GM18520 (cell line): ENCODE data around the gene DIS3L2.

Experiments used
- ATAC-seq: cut with Tn5 transposase; IDR thresholded peaks from one replicate; pipeline ENCODE4 v1.9.1; 2021; ENCODE audit not compliant: unreplicated experiment

The DIS3L2 gene

GRCh38 chr2:232225895-232226294 is 264.4 kb downstream of the DIS3L2 start:
- no peak for ATAC-seq

- no peak for ATAC-seq
These were observed 266.8 kb downstream of the DIS3L2 start for GRCh38 chr2:232228332-232228731.

- ATAC-seq, result no peak
These were observed 267.7 kb downstream of the DIS3L2 start for GRCh38 chr2:232228971-232229894.

GRCh38 chr2:232229911-232230310 is 268.4 kb downstream of the DIS3L2 start:
- no peak for ATAC-seq

- no peak for ATAC-seq
These were observed 269.0 kb downstream of the DIS3L2 start for GRCh38 chr2:232230560-232230959.

- no peak for ATAC-seq
These were observed 270.0 kb downstream of the DIS3L2 start for GRCh38 chr2:232231554-232231953.

- ATAC-seq, result no peak
These were observed 271.4 kb downstream of the DIS3L2 start for GRCh38 chr2:232232915-232233314.

- no peak for ATAC-seq
These were observed 273.6 kb downstream of the DIS3L2 start for GRCh38 chr2:232234922-232235615.

GRCh38 chr2:232235716-232236115 is 274.2 kb downstream of the DIS3L2 start:
- no peak for ATAC-seq

- ATAC-seq, result peak; percentile 82
These were observed 274.7 kb downstream of the DIS3L2 start for GRCh38 chr2:232236200-232236599.

GRCh38 chr2:232237464-232237863 is 276.0 kb downstream of the DIS3L2 start:
- ATAC-seq, result no peak

GRCh38 chr2:232238108-232238507 is 276.6 kb downstream of the DIS3L2 start:
- ATAC-seq, result no peak

- ATAC-seq, result no peak
These were observed 277.1 kb downstream of the DIS3L2 start for GRCh38 chr2:232238596-232238995.

GRCh38 chr2:232239951-232240681 is 278.6 kb downstream of the DIS3L2 start:
- no peak for ATAC-seq

GRCh38 chr2:232240906-232241305 is 279.4 kb downstream of the DIS3L2 start:
- ATAC-seq, result no peak

- ATAC-seq, result no peak
These were observed 280.8 kb downstream of the DIS3L2 start for GRCh38 chr2:232242316-232242715.

- no peak for ATAC-seq
These were observed 283.6 kb downstream of the DIS3L2 start for GRCh38 chr2:232245111-232245510.

GRCh38 chr2:232246245-232246644 is 284.7 kb downstream of the DIS3L2 start:
- ATAC-seq, result no peak

GRCh38 chr2:232249096-232249495 is 287.6 kb downstream of the DIS3L2 start:
- no peak for ATAC-seq

- no peak for ATAC-seq
These were observed 289.0 kb downstream of the DIS3L2 start for GRCh38 chr2:232250246-232251175.
